ENCODE measurements around the gene ARID1A. TPM values are rescaled to one million over a fixed set of nuclear protein-coding genes. Genes with fewer than 3 reads are reported as not detected.

ARID1A gene
- total and polyA plus RNA-seq, 2 donors (not counting 3 experiments of a cell fraction or from before 2014, with no cell fraction given): 36.9 to 77.2 TPM

- Histone ChIP-seq H3K79me2 (ENCODE audit: control insufficient read depth, insufficient read depth, low read length) (peaks cover 90% of the 10 kb centered on the region), H2AFZ (ENCODE audit: low read depth, low read length) (no peak overlapping the region), H3K9ac (replicated peaks; ENCODE audit: extremely low read depth, insufficient read depth, low read length) (no peak overlapping the region), H3K4me2 (ENCODE audit: insufficient read depth, low read length) (no peak overlapping the region), H3K9me1 (replicated peaks; ENCODE audit: control insufficient read depth, extremely low read depth, insufficient read depth, low read length) (no peaks in the 10 kb centered on the region), H3K9me3 (replicated peaks; ENCODE audit: control insufficient read depth, insufficient read depth, low read length) (no peaks in the 10 kb centered on the region), H3K4me3 (replicated peaks in 1 of 3; ENCODE audit: insufficient read depth in 1 of 3, low read depth in 1 of 3, low read length in 3 of 3) (no peak overlapping the region), H3K27ac (ENCODE audit: insufficient read depth, low read depth, low read length) (no peak overlapping the region), H3K36me3 (ENCODE audit: control insufficient read depth in 2 of 2, extremely low read depth in 1 of 2, insufficient read depth in 2 of 2, low read length in 2 of 2) (peaks cover 24 to 45% of the 10 kb centered on the region in 2 experiments), H4K20me1 (replicated peaks; ENCODE audit: control insufficient read depth, extremely low read depth, insufficient read depth, low read length) (peaks cover 14% of the 10 kb centered on the region), H3K4me1 (ENCODE audit: control insufficient read depth, extremely low read depth, insufficient read depth, low read length) (peaks cover 13% of the 10 kb centered on the region), H3K27me3 (ENCODE audit: control insufficient read depth in 2 of 2, insufficient read depth in 2 of 2, low read length in 2 of 2) (no peaks in the 10 kb centered on the region)
- POLR2A ChIA-PET: no interaction called here
- TF ChIP-seq JUN (IDR thresholded peaks at IDR 0.05; ENCODE audit: borderline replicate concordance, insufficient read depth, insufficient read length, low read depth): no peak
- TF ChIP-seq EZH2 (IDR thresholded peaks at IDR 0.05; ENCODE audit: borderline replicate concordance, low read depth, low read length, severe bottlenecking): no peak
- TF ChIP-seq FOS (IDR thresholded peaks at IDR 0.05; ENCODE audit: borderline replicate concordance, insufficient read depth, low read length): no peak
- TF ChIP-seq MYC (IDR thresholded peaks at IDR 0.05; ENCODE audit: low read depth, low read length): no peak
- no peak for TF ChIP-seq GATA2 (IDR thresholded peaks at IDR 0.05; ENCODE audit: insufficient read depth, insufficient read length, low read depth, low read length)
- no peak for TF ChIP-seq POLR2AphosphoS5 (IDR thresholded peaks at IDR 0.05; ENCODE audit: insufficient read depth, low read depth, low read length)
- no peak for TF ChIP-seq CTCF (IDR thresholded peaks at IDR 0.05; ENCODE audit: extremely low read depth in 1 of 2, insufficient read depth in 1 of 2, low read depth in 1 of 2, low read length in 2 of 2)
- no peak for TF ChIP-seq MAX (IDR thresholded peaks at IDR 0.05; ENCODE audit: insufficient read depth, insufficient read length)
- no peak for TF ChIP-seq POLR2A (IDR thresholded peaks at IDR 0.05; ENCODE audit: low read depth, low read length)
- DNase-seq (ENCODE audit: low read depth, low spot score) (no peak), FAIRE-seq (no peak)
- intact Hi-C loops (cut with micrococcal nuclease): no loop called here
- dilution Hi-C loops (cut with MboI; ENCODE audit: extremely low pct_ligation_motif_present, low sequenced_read_pairs): no loop called here
- no TSS peak for BruUV-seq (replicated peaks)
- CTCF ChIA-PET: interaction anchor here (1.0 kb wide), 1 partner anchor 58 kb away, joined by 4 read pairs; no protein-coding TSS in a partner anchor
Observed at GRCh38 chr1:26730695-26731094, 34.9 kb downstream of the ARID1A start.
